Stimulated activated CD8-positive, alpha-beta memory T cell treated with anti-CD3 and anti-CD28 coated beads, Interleukin-7, amount 100 ng/mL, for 48 hours (primary cell): ENCODE measurements around the gene PNMA1.

ENCODE experiments used
- DNase-seq, 2 donors: peaks; one replicate each; pipeline ENCODE4 v3.0.0-alpha.2; 2020; ENCODE audit warnings: low read depth in 1 of 2; ENCODE audit errors: extremely low read depth in 1 of 2

Gene PNMA1

GRCh38 chr14:73678698-73679097 lies 35.5 kb downstream of the PNMA1 start:
- no peak for DNase-seq

- DNase-seq: no peak
Measured at GRCh38 chr14:73674986-73675385, 39.2 kb downstream of the PNMA1 start.

GRCh38 chr14:73667854-73668253 lies 46.3 kb downstream of the PNMA1 start:
- no peak for DNase-seq

GRCh38 chr14:73666583-73666982 lies 47.6 kb downstream of the PNMA1 start:
- no peak for DNase-seq

- no peak for DNase-seq
Measured at GRCh38 chr14:73665130-73665529, 49.1 kb downstream of the PNMA1 start.

DNA sequence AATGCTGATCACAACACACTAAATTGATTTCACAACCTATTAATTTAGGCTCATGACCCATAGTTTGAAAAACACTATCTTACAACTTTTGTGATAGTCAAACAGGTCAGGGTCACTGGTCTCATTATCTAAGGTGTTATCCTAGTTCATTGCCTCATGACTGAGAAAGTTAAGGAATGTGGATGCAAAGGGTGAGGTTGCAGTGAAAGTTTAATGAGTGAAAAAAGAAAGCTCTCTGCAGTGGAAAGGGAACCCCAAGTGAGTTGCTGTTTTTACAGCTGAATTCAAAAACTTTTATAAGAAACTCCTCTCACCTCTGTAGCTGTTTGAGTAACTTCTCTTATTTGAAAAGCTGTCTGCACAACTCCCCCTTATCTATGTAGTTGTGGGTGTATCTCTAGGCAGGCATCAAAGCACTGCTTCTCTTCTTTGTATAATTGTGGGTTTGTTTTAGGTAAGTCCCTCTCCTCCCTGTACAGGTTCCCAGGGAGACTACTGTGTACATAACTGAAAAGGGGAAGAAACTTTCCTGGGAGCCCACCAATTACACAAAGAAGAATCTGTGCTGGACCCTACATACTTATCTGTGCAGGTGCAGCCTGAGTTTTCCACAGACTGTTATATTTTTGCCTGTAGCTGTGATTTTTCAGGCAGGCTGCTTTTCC lies 50.5 kb downstream of the PNMA1 start:
- DNase-seq: no peak

DNA sequence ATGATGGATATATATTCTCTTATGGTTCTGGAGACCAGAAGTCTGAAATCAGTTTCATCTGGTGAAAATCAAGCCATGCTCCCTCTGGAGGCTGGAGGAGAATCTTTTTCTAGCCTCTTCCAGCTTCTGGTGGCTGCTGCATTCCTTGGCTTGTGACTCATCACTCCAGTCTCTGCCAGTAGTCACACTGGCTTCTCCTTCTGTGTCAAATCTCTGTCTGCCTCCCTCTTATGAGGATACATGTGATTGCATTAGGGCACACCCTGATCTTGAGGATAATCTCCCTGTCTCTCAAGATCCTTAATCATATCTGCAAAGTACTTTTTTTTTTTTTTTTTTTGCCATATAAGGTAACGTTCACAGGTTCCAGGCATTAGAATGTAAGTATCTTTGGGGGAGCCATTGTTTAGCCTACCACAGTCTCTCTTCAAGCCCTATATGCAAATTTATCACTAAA lies 51.7 kb downstream of the PNMA1 start:
- DNase-seq: no peak

DNA sequence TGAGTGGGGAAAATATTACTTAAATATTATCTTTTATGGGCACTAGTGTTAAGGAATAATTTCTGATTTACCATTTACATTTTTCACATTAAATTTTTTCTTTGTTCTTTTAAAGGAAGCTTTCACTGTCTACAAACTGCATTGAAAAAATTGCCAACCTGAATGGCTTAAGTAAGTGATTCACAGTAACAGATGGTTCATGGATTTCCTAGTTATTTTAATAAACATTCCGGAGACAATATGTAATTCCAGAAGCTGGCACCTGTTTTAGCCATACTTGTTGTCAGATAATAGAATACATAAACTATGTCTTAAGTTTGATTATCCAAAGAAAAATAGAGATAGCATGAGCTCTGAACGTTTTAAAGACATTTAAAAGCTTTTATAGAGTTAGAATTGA lies 52.3 kb downstream of the PNMA1 start:
- DNase-seq: no peak
